HG03432 (cell line): ENCODE measurements around the gene SEMA3C.

Source experiments
- ATAC-seq: cut with Tn5 transposase; IDR thresholded peaks from one replicate; pipeline ENCODE4 v1.9.1; 2021; ENCODE audit warnings: mild to moderate bottlenecking, moderate library complexity; ENCODE audit not compliant: unreplicated experiment

The SEMA3C gene

GRCh38 chr7:80711531-80711930, 207.3 kb downstream of the SEMA3C start:
- no peak for ATAC-seq

- no peak for ATAC-seq
These were observed 210.7 kb downstream of the SEMA3C start for GRCh38 chr7:80708123-80708522.

DNA sequence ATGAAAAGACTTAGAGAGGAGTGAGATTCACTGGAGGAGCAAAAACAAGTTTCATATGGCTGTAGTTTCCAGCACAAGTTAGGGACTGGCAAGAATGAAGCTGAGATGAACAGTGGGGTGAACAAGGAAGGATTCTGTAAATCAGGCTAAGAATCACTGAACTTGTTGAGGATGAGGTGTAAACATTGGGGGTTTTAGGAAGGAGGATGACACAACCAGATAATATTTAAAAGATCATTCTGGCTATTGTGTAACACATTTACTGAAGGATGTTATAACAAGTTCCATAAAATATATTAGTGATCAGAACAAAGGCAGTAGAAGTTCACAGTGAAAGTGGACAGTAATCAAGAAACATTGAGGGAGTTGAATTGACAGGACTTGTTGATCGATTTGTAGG, 211.5 kb downstream of the SEMA3C start:
- no peak for ATAC-seq

GRCh38 chr7:80705130-80705781, 213.6 kb downstream of the SEMA3C start:
- no peak for ATAC-seq

DNA sequence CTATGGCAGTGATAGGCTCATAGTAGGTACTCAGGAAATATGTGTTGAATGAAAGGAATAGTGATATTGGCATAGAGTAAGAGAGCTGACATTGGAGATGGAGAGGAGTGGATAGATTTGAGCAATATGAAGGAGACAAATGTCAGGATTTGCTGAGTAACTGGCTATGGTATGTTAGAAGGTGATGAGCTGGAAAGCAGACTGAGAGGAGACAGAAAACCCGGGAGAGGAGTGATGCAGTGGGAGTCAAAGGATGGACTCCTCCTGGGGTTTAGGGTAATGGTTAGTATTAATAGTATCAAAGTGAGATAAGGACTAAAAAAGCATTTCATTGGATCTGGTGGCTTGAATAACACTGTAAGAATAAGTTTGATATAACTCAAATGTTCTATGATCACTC, 215.6 kb downstream of the SEMA3C start:
- ATAC-seq: no peak

GRCh38 chr7:80699721-80700256, 219.1 kb downstream of the SEMA3C start:
- no peak for ATAC-seq

GRCh38 chr7:80699045-80699638, 219.7 kb downstream of the SEMA3C start:
- peak; percentile 87 for ATAC-seq
